ENCODE results near the gene P3H2.

Gene P3H2

GRCh38 chr3:190127797-190128196, 7.1 kb upstream of the P3H2 start:
- POLR2A ChIA-PET: no interaction called here
- DNase-seq (ENCODE audit: extremely low spot score): no peak
- CTCF ChIA-PET: interaction anchor here (1.2 to 1.6 kb wide), 2 partner anchors 155 to 166 kb away, joined by 3 read pairs; no protein-coding TSS in a partner anchor
- no peak for TF ChIP-seq CTCF (IDR thresholded peaks at IDR 0.05; ENCODE audit: control extremely low read depth, extremely low read depth, low read depth, missing control alignments)

- no peak for TF ChIP-seq CTCF (IDR thresholded peaks at IDR 0.05; ENCODE audit: control extremely low read depth, extremely low read depth, low read depth, missing control alignments)
- DNase-seq (ENCODE audit: extremely low spot score): no peak
- POLR2A ChIA-PET: no interaction called here
- CTCF ChIA-PET: interaction anchor here (1.1 to 1.6 kb wide), 3 partner anchors 13 to 166 kb away, joined by 3 read pairs; no protein-coding TSS in a partner anchor
Observed at GRCh38 chr3:190127195-190127594, 6.5 kb upstream of the P3H2 start.

GRCh38 chr3:190125436-190126068, 4.9 kb upstream of the P3H2 start:
- CTCF ChIA-PET: interaction anchor here (0.8 to 1.6 kb wide), 2 partner anchors 9 to 17 kb away, joined by 4 read pairs; no protein-coding TSS in a partner anchor
- POLR2A ChIA-PET: no interaction called here
- no peak for TF ChIP-seq CTCF (IDR thresholded peaks at IDR 0.05; ENCODE audit: control extremely low read depth, extremely low read depth, low read depth, missing control alignments)
- no peak for DNase-seq (ENCODE audit: extremely low spot score)

- no peak for TF ChIP-seq CTCF (IDR thresholded peaks at IDR 0.05; ENCODE audit: control extremely low read depth, extremely low read depth, low read depth, missing control alignments)
- ChIA-PET CTCF (interaction anchor here (0.8 to 1.8 kb wide), 3 partner anchors 19 to 260 kb away, joined by 3 to 4 read pairs (median 3); no protein-coding TSS in a partner anchor), POLR2A (no interaction called here)
- DNase-seq (ENCODE audit: extremely low spot score): no peak
Observed at GRCh38 chr3:190124067-190124466, 3.4 kb upstream of the P3H2 start.

- ChIA-PET POLR2A (no interaction called here), CTCF (interaction anchor here (1.2 to 3.1 kb wide), 6 partner anchors 8 to 102 kb away, joined by 3 to 13 read pairs (median 4); no protein-coding TSS in a partner anchor)
- no peak for DNase-seq (ENCODE audit: extremely low spot score)
- TF ChIP-seq CTCF (IDR thresholded peaks at IDR 0.05; ENCODE audit: control extremely low read depth, extremely low read depth, low read depth, missing control alignments): no peak
Observed at GRCh38 chr3:190122198-190122771, 1.6 kb upstream of the P3H2 start.

- ChIA-PET POLR2A (no interaction called here), CTCF (interaction anchor here (0.6 to 3.1 kb wide), 14 partner anchors 9 to 160 kb away, joined by 3 to 13 read pairs (median 3); no protein-coding TSS in a partner anchor)
- no peak for DNase-seq (ENCODE audit: extremely low spot score)
- TF ChIP-seq CTCF (IDR thresholded peaks at IDR 0.05; ENCODE audit: control extremely low read depth, extremely low read depth, low read depth, missing control alignments): no peak
Observed at GRCh38 chr3:190121383-190121782, 686 bp upstream of the P3H2 start.
